CD4-positive, alpha-beta T cell treated with Interleukin-15 for 1 hour (primary cell): ENCODE measurements around the gene TNS4.

Experiments
- DNase-seq: peaks from one replicate; pipeline ENCODE4 v3.0.0-alpha.2; 2020

TNS4 gene

DNA sequence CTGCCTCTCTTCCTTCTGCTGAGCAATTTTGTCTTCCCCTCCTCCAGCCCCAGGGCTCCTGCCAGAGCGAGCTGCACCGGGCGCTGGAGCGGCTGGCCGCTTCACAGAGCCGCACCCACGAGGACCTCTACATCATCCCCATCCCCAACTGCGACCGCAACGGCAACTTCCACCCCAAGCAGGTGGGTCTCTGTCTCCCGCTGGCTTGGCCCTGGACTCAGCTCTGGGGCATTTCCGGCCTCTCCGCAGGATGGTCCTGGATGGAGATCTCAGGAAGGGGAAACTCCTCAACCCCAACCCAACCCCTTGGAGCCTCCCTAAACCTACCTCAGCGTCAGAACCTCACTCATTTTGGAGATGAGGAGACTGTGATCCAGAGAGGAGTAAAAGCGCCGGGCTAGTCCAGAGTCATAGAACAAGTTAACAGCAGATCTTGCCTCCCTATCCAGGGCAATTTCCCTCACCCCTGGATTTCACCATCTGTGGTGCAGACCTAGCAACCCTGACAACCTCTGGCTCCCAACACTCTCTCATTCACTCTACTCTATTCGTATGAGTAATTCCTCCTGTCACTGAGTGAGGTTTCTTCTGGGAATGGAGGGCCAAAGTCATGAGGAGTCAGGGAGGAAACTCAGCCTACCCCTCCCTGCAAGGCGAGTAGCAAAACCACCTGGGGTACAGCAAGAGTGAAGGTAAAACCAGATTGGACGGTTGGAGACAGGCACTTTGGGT, 47.4 kb downstream of the TNS4 start:
- DNase-seq, result no peak

DNA sequence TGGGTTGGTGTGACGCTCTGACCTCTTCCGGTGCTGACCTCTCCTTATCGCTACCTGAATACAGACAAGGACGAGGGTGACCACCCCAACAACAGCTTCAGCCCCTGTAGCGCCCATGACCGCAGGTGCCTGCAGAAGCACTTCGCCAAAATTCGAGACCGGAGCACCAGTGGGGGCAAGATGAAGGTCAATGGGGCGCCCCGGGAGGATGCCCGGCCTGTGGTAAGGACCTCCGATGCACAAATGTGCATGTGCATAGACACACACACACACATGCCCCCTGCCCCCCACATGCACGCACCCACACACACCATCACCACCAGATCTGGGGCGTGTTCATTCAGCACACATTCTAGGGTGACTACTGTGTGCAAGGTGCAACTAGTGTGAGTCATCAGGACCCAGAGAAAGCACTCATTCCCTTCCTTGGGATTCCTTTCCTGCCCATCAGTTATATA, 48.5 kb downstream of the TNS4 start:
- DNase-seq, result no peak

DNA sequence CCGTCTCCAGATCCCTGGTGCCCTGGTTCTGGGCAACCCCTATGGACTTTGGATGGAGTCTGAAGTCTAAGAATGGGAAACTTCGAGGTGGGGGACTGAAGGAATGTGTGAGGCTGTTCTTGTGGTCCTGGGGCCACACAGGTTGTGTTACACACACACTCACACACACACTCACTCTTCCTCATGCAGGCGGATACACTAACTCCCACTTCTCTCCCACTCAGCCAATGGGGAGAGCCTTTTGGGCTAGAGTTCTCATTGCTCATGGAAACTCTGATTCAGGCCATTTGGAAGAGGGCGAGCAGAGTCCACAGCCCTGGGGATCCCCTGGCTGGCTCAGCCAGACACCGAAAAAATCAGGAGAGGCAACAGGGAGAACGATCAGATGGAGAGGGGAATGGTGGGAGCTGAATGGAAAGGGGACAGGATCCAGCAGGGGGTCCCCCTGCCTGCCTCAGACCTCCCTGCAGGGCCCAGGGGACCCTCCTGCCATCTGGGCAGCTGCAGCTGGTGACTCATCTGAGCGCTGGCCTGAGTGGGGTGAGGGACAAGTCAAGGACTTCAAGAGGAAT, 49.1 kb downstream of the TNS4 start:
- no peak for DNase-seq

DNA sequence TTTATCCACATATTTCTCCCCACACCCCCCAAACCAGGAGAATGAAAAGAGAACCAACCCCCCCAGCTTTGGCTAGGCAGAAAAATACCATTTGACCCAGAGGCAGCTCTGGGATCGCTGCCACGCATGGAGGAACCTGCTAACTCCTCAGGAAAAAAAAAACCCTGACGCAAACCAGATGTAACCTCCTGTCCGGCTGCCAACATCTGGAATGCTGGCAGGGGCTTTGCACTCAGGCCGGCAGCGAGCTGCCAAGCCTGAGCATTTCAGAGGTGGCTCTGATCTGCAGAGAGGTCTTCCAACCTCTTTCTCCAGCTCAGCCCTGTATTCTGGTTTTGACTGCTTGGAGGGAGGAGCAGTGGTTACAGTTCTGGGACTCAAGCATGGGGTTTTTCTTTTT, 50.0 kb downstream of the TNS4 start:
- no peak for DNase-seq

DNA sequence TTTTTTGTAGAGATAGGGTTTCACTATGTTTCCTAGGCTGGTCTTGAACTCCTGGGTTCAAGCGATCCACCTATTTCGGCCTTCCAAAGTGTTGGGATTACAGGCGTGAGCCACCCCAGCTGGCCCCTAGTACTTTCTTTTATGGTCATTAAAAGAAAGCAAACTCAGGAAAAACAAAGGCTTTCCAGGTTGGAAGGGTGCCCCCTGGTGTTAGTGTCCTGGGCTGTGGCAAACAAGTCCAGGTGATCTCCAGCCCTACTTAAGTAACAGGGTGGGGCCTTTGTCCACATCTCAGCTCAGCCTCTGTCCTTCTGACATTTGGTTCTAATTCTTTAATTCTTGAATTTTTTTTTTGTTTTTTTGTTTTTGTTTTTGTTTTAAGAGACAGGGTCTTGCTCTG, 51.2 kb downstream of the TNS4 start:
- peak; percentile 26 for DNase-seq

DNA sequence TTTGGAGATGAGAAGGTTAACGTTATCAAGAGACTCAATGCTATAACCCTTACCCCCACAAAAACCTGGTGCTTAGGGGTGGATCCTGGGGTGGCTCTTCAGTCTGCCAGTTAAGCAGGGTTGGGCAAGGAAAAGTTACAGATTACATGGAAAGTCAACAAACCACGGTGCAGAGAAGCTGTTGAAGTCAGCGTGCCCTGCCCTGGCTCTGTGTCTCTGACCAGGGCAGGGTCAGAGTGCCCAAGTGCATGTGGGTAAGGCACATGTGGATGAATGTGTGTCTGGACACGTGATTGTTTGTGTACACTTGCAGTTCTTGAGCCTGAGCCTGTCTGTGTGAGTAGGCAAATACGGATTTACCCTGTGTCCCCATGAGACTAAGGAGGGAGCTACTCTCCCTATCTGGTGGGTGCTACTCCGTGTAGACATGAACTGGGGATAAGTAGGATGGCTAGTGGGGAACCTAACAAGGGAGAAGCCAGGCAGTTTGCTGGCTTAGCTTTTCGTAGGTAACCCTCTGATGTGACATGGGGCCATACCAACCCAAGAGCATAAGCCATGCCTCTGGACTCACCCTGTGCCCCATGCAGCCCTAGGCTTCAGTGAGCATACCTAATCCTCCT, 52.7 kb downstream of the TNS4 start:
- DNase-seq, result no peak

DNA sequence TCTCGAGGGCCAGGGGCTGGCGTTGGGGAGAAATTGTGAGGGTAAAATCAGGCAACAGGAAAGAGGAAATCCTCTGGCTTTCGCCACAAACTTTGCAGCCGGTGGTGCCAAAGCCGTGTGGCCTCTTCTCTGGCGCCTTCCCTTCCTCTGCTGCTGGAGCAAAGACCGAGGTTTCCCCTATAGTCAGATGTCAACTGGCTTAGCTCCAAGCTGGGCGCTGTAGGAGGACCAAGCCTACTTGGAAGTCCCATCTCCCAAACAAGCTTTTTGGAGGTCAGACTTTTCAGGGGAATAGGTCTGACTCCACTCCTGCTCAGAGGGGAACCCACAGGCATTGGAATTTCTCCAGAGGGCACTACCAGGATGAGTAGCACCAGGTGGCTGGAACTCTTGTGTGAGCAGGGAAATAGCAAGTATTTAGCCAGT, 53.2 kb downstream of the TNS4 start:
- DNase-seq, result no peak

DNA sequence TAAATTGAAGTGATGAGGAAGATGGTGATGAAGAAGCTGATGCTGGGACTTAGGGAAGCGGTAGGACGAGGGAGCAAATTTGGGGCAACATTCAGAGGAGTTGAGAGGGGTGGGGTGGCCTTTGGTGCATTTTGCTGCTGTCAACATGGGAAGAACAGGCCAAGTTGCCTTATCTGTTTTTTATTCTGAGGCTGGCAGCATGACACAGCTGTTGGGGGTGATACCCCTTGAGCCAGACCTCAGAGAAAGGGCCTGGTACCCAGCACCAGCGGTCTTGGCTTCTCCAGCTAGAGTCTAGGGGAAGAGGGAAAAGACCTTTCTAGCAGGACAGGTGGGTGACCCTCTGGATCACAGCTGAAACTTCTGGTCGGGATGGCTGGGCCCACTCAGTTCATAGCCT, 53.6 kb downstream of the TNS4 start:
- DNase-seq, result no peak

DNA sequence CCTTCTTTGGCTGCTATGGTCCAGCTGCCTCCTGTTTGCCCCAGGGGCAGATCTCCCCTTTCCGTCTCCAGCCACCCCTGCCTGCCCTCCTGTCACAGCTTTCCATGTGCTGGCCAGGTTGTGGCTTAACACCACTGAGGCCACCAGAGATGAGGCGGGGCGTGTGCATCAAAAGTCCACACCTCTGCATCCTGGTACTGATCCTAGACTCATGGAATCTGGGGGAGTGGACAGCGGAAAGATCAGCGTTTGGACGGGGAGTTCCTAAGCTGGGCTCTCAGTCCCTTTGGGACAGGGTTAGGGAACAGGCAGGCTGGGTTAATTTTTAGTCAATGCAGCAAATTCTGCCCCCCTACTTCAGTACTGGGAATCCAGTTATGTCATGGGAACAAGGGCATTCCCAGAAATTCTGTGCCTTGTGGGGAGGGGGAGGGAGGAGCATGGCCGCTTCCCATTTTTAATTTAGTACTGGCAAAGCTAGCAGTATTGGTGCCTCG, 54.2 kb downstream of the TNS4 start:
- no peak for DNase-seq

DNA sequence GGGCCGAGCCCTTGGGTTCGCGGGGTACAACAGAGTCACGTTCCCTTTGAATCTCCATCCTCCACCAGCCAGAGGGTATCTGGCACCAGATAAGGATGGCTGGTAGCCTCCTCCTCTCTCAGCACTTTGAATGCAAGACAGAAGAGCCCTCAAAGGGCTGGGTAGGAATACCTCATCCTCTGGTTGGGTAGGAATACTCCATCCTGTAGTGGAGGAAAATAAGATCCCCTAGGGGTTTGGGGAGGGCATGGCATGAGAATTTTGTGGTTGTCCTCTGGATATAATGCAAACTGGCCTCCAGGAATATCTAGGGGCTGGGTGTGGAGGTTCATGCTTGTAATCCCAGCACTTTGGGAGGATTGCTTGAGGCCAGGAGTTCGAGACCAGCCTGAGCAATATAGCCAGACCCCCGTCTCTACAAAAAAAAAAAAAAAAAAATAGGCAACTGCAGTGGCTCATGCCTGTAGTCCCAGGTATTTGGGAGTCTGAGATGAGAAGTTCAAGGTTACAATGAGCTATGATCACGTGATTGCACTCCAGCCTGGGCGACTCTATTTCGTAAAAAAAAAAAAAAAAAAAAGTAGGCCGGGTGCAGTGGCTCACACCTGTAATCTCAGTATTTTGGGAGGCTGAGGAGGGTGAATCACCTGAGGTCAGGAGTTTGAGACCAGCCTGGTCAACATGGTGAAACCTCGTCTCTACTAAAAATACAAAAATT, 55.5 kb downstream of the TNS4 start:
- DNase-seq, result no peak

DNA sequence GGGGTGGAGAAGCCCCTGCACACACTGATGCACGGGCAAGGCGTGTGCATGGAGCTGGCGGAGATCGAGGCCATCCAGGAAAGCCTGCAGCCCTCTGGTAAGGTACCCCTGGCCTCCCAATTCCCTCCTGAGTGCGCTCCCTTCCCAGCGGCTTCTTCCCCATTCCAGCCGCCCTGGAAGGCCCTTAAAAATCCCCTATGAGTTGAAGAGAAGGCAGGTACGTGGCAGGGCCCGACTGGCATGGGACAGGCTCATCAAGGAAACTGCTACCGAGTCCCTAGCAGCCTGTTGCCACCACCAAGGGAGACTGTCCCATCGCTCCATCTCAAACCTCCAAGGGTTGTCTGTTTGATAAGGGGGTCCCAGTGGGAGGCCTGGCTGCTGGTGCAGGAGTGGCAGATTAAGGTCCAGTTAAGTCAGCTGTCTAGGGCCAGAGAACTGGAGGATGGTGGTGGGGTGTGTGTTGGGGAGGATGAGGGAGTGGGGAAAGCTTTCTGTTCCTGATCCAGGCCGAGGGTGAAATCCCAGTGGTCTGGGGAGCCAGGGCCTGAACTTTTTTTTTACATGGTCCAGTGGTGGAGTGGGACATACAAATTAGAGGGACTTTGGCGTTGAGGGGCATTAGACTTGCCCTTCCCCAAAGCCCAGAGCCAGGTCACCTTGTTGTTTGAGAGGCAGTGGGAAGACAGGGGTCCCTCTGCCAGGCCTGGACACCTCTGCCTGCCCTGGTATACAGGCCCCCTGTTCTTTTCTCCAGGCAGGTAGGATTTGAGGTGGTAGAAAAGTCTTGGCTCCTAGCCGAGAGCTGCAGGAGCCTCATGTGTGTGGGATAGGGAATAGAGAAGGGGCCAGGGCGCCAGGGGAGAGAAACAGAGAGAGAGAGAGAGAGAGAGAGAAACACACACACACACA, 57.2 kb downstream of the TNS4 start:
- no peak for DNase-seq

DNA sequence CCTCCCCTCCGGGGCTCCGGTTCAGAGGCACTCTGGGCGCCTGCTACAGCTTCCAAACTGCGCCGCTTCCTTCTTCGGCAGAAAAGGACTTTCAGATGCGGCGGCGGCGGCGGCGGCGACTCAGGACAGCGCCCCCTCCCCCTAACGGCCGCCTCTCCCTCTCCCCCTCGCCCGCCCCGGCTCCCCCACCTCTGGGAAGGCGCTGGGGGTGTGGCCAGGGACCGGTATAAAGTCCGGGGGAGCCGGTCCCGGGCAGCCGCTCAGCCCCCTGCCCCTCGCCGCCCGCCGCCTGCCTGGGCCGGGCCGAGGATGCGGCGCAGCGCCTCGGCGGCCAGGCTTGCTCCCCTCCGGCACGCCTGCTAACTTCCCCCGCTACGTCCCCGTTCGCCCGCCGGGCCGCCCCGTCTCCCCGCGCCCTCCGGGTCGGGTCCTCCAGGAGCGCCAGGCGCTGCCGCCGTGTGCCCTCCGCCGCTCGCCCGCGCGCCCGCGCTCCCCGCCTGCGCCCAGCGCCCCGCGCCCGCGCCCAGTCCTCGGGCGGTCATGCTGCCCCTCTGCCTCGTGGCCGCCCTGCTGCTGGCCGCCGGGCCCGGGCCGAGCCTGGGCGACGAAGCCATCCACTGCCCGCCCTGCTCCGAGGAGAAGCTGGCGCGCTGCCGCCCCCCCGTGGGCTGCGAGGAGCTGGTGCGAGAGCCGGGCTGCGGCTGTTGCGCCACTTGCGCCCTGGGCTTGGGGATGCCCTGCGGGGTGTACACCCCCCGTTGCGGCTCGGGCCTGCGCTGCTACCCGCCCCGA, 58.0 kb downstream of the TNS4 start, which contains the start of gene IGFBP4:
Gene IGFBP4, plus strand, starts transcription at position 255 of the 792 bp plus-strand sequence. Its CDS starts 286 bp downstream, at position 541.
- DNase-seq, result peak; percentile 74

DNA sequence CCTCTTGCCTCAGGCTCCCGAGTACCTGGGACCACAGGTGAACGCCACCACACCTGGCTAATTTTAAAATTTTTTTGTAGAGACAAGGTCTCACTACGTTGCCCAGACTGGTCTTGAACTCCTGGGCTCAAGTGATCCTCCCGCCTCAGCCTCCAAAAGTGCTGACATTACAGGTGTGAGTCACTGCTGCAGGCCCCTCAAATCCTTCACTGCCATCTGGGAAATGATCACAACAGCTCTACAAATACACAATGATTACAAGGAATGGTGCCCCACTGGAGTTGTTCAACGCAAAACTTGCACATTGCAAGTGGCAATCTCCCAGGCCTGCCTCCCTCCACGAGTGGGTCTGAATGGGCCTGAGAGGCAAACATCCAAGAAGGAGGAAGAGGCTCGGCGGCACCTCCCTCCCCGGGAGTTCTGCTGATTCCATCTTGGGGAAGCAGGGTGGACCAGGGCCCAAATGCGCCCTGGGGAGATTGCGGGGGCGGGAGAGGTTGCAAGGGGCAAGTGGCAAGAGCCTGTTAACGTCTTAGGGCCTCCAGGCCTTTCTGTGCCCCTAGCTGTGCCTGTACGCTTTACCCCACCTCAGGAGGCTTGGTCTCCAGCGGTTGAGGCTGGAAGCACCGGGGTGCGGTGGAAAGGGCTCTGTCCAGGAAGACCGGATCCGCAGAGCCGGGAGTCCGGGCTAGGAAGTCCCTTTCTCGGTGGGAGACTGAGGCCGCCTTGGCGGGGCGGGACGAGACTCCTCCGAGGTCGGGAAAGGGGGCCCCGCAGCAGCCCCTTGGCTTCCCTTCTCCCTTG, 58.8 kb downstream of the TNS4 start:
- no peak for DNase-seq

DNA sequence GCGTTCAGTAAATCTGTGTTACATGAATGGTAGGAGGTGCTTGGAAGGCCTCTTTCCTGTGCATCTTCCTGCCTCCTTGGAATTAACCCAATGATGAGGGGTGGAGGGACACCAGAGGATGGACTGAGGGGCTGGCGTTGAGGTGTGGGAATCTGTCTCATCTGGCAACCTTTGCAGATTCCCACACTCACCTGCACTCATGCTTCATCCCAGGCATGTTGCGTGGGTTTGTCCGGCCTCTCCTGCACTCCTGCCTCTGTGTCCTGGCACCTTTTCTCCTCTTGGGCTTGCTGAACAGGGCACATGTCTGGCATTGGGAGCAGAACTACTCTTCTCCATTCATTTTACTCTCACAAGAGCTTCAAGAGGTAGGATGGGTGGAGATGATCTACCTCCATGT, 61.3 kb downstream of the TNS4 start:
- no peak for DNase-seq

DNA sequence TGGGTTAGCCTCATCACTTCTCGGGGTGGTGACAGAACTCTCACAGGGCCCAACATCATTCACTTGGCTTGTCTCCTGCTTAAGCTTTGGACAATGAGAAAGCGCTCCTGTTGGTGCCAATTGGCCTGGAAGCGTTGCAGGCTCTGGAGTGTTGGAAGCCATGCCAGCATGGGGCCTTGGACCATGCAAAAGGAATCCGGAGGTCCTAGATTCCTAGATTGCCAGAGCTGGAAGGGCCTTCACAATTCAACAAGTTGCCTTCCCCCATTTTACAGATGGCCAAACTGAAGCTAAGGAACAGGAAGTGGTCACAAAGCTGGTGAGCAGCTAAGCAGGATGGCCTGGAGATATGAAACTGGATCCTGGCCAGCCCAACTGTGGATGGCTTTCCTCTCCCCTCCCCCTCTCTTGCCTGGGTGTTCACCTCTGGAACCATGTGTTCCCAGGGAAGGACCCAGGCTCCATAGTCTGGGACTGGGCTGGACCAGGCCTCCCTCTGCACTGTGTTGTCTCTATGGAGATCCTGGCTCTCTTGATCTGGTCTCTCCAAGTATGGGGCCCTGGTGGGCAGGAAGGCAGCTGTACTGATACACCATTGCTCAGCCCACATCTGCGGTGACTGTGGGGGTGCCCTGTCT, 64.2 kb downstream of the TNS4 start:
- no peak for DNase-seq

DNA sequence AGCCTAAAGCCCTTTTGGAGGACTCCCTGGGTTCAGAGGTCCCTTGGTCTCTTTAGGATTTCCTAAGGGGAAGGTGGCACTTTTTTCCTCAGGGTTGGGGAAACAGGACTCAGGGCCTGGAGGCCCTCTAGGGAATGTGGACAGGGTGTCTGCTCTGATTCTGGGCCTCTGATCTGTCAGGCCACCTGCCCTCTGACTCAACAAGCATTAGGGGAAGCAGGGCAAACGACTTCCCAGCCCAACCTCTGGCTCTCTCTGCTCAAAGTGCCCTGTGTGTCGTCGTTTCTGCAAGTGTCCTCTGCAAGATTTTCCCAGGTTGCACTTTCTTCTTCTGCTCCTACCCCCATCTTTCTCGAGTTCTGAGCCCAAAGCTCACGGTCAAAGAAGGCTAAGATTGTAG, 64.8 kb downstream of the TNS4 start:
- DNase-seq, result no peak

DNA sequence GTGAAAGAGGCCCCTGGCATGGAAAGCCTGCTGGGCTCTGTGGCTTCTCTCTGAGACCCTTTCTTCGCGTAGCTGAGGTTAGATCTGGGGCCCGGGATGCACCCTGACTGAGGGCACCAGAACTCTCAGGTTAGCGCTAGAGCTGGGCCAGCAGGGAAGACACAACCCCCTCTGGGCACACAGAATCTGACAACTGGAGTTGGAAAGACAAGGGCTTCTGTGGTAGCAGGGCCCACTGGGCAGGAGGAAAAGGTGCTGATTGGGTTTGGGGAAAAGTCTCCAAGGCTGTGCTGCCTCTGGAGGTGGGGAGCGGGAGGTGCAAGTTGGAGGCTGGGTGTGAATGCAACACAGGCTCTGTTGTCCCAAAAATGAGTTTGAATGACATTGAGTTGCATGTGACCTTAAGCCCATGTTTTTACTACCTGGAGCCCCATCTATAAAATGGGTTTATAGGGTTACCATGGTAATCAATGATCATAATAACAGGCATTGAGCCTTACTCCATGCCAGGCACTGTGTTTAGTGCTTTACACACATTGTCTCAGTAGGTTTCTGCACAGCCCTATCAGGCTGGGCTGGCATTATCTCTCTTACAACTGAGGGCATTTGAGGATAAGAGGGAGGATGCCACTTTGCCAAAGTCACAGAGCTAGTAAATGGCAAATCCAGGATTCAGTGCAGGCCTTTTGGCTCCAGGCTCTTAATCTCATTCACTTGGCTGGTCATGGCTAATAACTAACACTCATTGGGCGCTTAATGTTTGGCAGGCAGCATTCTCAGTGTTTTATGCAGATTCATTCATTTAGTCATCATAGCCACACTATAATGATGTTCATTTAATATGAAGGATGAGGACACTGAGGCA, 67.6 kb downstream of the TNS4 start:
- DNase-seq, result no peak

DNA sequence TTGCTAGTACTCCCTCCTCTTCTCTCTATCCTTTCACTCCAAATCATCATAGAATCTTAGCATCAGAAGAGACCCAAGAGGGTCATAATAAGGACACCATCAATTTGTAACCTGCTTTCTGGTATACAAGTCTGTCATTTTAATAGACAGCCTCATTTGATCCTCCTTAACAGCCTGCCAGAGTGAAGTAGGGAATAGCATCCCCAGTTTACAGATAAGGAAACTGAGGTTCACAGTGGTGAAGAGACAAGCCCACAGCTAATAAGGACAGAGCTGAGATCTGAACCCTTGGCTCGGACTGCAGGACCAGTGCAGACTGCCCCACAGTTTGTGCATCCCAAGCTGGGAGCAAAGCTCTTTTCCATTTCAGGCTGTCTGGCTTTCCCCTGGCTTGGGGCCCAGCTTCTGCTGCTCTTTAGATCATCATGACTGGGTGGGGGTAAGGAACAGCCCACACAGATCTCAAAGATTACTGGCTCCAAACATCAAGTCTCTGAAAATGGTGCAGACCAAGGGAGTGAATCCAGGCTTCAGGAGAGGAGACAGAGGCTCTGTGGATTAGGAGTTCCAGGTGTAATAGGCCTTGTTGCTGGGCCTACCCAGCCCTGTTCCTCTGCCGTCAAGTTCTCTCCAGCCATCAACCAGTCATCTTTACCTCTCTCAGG, 68.4 kb downstream of the TNS4 start:
- no peak for DNase-seq

DNA sequence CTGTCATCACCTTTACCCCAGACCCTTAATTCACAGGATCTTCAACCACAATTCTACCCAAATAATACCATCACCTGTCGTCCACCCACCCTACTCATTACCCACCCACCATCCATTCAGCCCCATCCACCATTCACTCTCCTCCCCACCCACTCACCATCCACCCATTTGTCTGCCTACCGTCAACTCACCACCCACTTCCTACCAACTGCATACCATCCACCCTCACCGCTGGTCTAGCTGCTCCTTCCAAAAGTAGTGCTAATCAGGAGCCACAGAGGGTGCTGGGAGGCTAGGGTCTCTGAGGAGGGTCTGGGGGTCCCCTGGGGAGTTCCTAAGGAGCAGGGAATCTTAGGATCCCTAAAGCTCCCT, 70.2 kb downstream of the TNS4 start:
- DNase-seq, result no peak
